Trophoblast cell (in vitro differentiated cells and primary cell): ENCODE measurements around the gene VAT1.
"Not testable (repeated sequence)": the region's sequence is repeated elsewhere in the genome, so short reads cannot be mapped to it uniquely, and the experiment has no call there.

Experiments used
- DNase-seq, 2 donors: peaks; one replicate each; pipeline ENCODE4 v3.0.0-alpha.2; 2016
- H2AFZ ChIP-seq: 2 replicates; pipeline ENCODE4 v1.6.1; 2013; ENCODE audit warnings: low read length, moderate library complexity, mild to moderate bottlenecking; ENCODE audit not compliant: insufficient read depth, poor library complexity
- H2AK5ac ChIP-seq: 2 replicates; pipeline ENCODE4 v1.6.1; 2013; ENCODE audit warnings: mild to moderate bottlenecking, low read length
- H2BK120ac ChIP-seq: 2 replicates; pipeline ENCODE4 v1.6.1; 2013; ENCODE audit warnings: low read length, mild to moderate bottlenecking, moderate library complexity; ENCODE audit not compliant: insufficient read depth, poor library complexity
- H2BK12ac ChIP-seq: 2 replicates; pipeline ENCODE4 v1.6.1; 2013; ENCODE audit warnings: mild to moderate bottlenecking, low read length, moderate library complexity
- H2BK5ac ChIP-seq: 2 replicates; pipeline ENCODE4 v1.6.1; 2013; ENCODE audit warnings: low read length, low read depth, moderate library complexity, mild to moderate bottlenecking; ENCODE audit not compliant: poor library complexity
- H3K14ac ChIP-seq: 2 replicates; pipeline ENCODE4 v1.6.1; 2013; ENCODE audit warnings: mild to moderate bottlenecking, low read length
- H3K18ac ChIP-seq: 2 replicates; pipeline ENCODE4 v1.6.1; 2013; ENCODE audit warnings: mild to moderate bottlenecking, low read length
- H3K23ac ChIP-seq: 2 replicates; pipeline ENCODE4 v1.6.1; 2013; ENCODE audit warnings: low read length
- H3K27ac ChIP-seq: 2 replicates; pipeline ENCODE4 v1.5.1; 2013; ENCODE audit warnings: low read depth, mild to moderate bottlenecking, inconsistent platforms, low read length, moderate library complexity
- H3K27me3 ChIP-seq: 2 replicates; pipeline ENCODE4 v1.6.1; 2013; ENCODE audit warnings: inconsistent platforms, mild to moderate bottlenecking, low read length, moderate library complexity; ENCODE audit not compliant: insufficient read depth
- H3K36me3 ChIP-seq, 2 experiments: 1 replicate in 1 of 2; 2 replicates in 1 of 2; pipeline ENCODE4 v1.6.1; 2013; ENCODE audit warnings: low read length in 2 of 2, mild to moderate bottlenecking in 2 of 2, moderate library complexity in 1 of 2; ENCODE audit not compliant: insufficient read depth in 2 of 2, control insufficient read depth in 1 of 2
- H3K4ac ChIP-seq: 2 replicates; pipeline ENCODE4 v1.6.1; 2013; ENCODE audit warnings: low read depth, mild to moderate bottlenecking, low read length, moderate library complexity
- H3K4me1 ChIP-seq, 2 experiments: 1 replicate in 1 of 2; 2 replicates in 1 of 2; pipeline ENCODE4 v1.6.1; 2013; ENCODE audit warnings: low read length in 2 of 2, mild to moderate bottlenecking in 2 of 2, moderate library complexity in 1 of 2; ENCODE audit not compliant: insufficient read depth in 2 of 2, control insufficient read depth in 1 of 2
- H3K4me2 ChIP-seq: 2 replicates; pipeline ENCODE4 v1.6.1; 2013; ENCODE audit warnings: inconsistent platforms, mild to moderate bottlenecking, low read length, moderate library complexity
- H3K4me3 ChIP-seq: 2 replicates; pipeline ENCODE4 v1.5.1; 2013; ENCODE audit warnings: mild to moderate bottlenecking, low read depth, low read length, inconsistent platforms
- H3K79me1 ChIP-seq: one replicate; pipeline ENCODE4 v1.6.1; 2013; ENCODE audit warnings: low read length
- H3K79me2 ChIP-seq: 2 replicates; pipeline ENCODE4 v1.6.1; 2013; ENCODE audit warnings: low read length, mild to moderate bottlenecking; ENCODE audit not compliant: control insufficient read depth, insufficient read depth, poor library complexity
- H3K9ac ChIP-seq: 2 replicates; pipeline ENCODE4 v1.6.1; 2013; ENCODE audit warnings: mild to moderate bottlenecking, low read length
- H3K9me3 ChIP-seq: 2 replicates; pipeline ENCODE4 v1.6.1; 2013; ENCODE audit warnings: low read depth, mild to moderate bottlenecking, control low read depth, inconsistent platforms, low read length; ENCODE audit not compliant: insufficient read depth
- H4K12ac ChIP-seq: 2 replicates; pipeline ENCODE4 v1.6.1; 2013; ENCODE audit warnings: low read depth, mild to moderate bottlenecking, low read length, moderate library complexity
- H4K8ac ChIP-seq: 2 replicates; pipeline ENCODE4 v1.6.1; 2013; ENCODE audit warnings: low read depth, mild to moderate bottlenecking, low read length, moderate library complexity
- H4K91ac ChIP-seq: one replicate; pipeline ENCODE4 v1.6.1; 2013; ENCODE audit warnings: low read depth, mild to moderate bottlenecking, low read length, moderate library complexity
- WGBS: extraction: QIAGEN DNeasy Blood & Tissue Kit; methylation state at CpG from one replicate; pipeline ENCODE4 v1.1.7; 2013; ENCODE audit warnings: missing lambda C conversion rate; ENCODE audit not compliant: insufficient read length, insufficient coverage; ENCODE audit errors: extremely low coverage; 5-methylcytosine and 5-hydroxymethylcytosine counted together

The VAT1 gene

GRCh38 chr17:42997984-42998938 is 23.9 kb downstream of the VAT1 start, which contains the start of gene RPL27:
Gene RPL27 (plus strand): TSS chr17:42998419. CDS start chr17:42998751, 332 bp downstream.
- H3K4ac ChIP-seq, result peak within 1 kb of the TSS; percentile 41
- peak within 1 kb of the TSS; percentile 93 for H3K9ac ChIP-seq
- H3K14ac ChIP-seq, result peak within 1 kb of the TSS; percentile 86
- H2AK5ac ChIP-seq, result peak within 1 kb of the TSS; percentile 21
- peak within 1 kb of the TSS; percentile 87 for H4K8ac ChIP-seq
- WGBS, result no CpG with 5 or more reads among the region's 49 CpGs
- H2BK5ac ChIP-seq, result peak within 1 kb of the TSS; percentile 91
- H4K12ac ChIP-seq, result peak within 1 kb of the TSS; percentile 86
- H3K23ac ChIP-seq, result no peak within 1 kb of the TSS
- DNase-seq, result peak; percentile 100
- no peaks in the 10 kb centered on the region for H3K9me3 ChIP-seq
- H3K36me3 ChIP-seq, result peaks cover 23 to 32% of the 10 kb centered on the region in 2 experiments
- no peaks in the 10 kb centered on the region for H3K27me3 ChIP-seq
- H3K79me1 ChIP-seq, result peaks cover 5% of the 10 kb centered on the region
- H3K4me1 ChIP-seq, result peaks cover 3 to 5% of the 10 kb centered on the region in 2 experiments
- H3K4me2 ChIP-seq, result peak within 1 kb of the TSS; percentile 83
- H4K91ac ChIP-seq, result peak within 1 kb of the TSS; percentile 80
- H3K79me2 ChIP-seq, result peaks cover 11% of the 10 kb centered on the region
- H2BK120ac ChIP-seq, result peak within 1 kb of the TSS; percentile 3
- peak within 1 kb of the TSS; percentile 82 for H3K18ac ChIP-seq
- peak within 1 kb of the TSS; percentile 58 for H2AFZ ChIP-seq
- peak within 1 kb of the TSS; percentile 85 for H3K27ac ChIP-seq
- H3K4me3 ChIP-seq, result peak within 1 kb of the TSS; percentile 94
- H2BK12ac ChIP-seq, result no peak within 1 kb of the TSS

- H3K79me2 ChIP-seq, result peaks cover 11% of the 10 kb centered on the region
- no peak overlapping the region for H3K27ac ChIP-seq
- peaks cover 5% of the 10 kb centered on the region for H3K79me1 ChIP-seq
- H4K91ac ChIP-seq, result no peak overlapping the region
- no peak overlapping the region for H2AK5ac ChIP-seq
- H2BK120ac ChIP-seq, result no peak overlapping the region
- H2BK12ac ChIP-seq, result no peak overlapping the region
- H4K8ac ChIP-seq, result peak overlapping the region; percentile 87
- peaks cover 3 to 5% of the 10 kb centered on the region in 2 experiments for H3K4me1 ChIP-seq
- no peak overlapping the region for H2AFZ ChIP-seq
- H3K36me3 ChIP-seq, result peaks cover 17 to 29% of the 10 kb centered on the region in 2 experiments
- H3K4me3 ChIP-seq, result no peak overlapping the region
- WGBS, result no CpG with 5 or more reads among the region's 5 CpGs
- H3K4me2 ChIP-seq, result peak overlapping the region; percentile 52
- peak overlapping the region; percentile 45 for H3K14ac ChIP-seq
- no peak overlapping the region for H3K4ac ChIP-seq
- H3K27me3 ChIP-seq, result no peaks in the 10 kb centered on the region
- H3K18ac ChIP-seq, result no peak overlapping the region
- DNase-seq, result no peak
- H4K12ac ChIP-seq, result peak overlapping the region; percentile 75
- no peak overlapping the region for H3K9ac ChIP-seq
- no peak overlapping the region for H3K23ac ChIP-seq
- H2BK5ac ChIP-seq, result no peak overlapping the region
- H3K9me3 ChIP-seq, result no peaks in the 10 kb centered on the region
Measured at GRCh38 chr17:42997390-42997983, 24.7 kb downstream of the VAT1 start.

DNA sequence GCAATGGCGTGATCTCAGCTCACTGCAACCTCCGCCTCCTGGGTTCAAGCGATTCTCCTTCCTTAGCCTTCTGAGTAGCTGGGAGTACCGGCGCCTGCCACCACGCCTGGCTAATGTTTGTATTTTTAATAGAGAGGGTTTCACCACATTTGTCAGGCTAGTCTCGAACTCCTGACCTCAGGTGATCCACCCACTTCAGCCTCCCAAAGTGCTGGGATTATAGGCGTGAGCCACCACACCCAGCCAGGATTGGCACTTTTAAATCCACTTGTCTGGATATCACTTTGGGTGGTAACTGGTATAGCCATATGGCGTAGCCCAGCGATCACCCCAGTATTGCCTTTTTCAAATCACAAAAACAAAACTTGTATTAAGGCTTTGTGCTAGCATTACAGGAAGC is 28.3 kb downstream of the VAT1 start:
- H2BK5ac ChIP-seq, H3K79me1 ChIP-seq, H3K23ac ChIP-seq, H3K18ac ChIP-seq, H4K8ac ChIP-seq, H2BK12ac ChIP-seq, H3K4me3 ChIP-seq, H3K4me2 ChIP-seq, H4K91ac ChIP-seq, H3K9me3 ChIP-seq, H3K4me1 ChIP-seq, H2BK120ac ChIP-seq, H3K27me3 ChIP-seq, H3K4ac ChIP-seq, H2AK5ac ChIP-seq, H3K79me2 ChIP-seq, DNase-seq, H2AFZ ChIP-seq, H3K14ac ChIP-seq, H4K12ac ChIP-seq, H3K27ac ChIP-seq, H3K9ac ChIP-seq: not testable (repeated sequence)
- WGBS, result no CpG with 5 or more reads among the region's 10 CpGs
- H3K36me3 ChIP-seq, result peaks cover 22 to 30% of the 10 kb centered on the region in 2 experiments

GRCh38 chr17:42992872-42993271 is 29.3 kb downstream of the VAT1 start:
- Histone ChIP-seq H3K27me3 (no peaks in the 10 kb centered on the region), H2BK120ac (no peak overlapping the region), H2BK12ac (no peak overlapping the region), H3K4me1 (peaks cover 2 to 3% of the 10 kb centered on the region in 2 experiments), H3K14ac (no peak overlapping the region), H4K8ac (no peak overlapping the region), H3K4me2 (no peak overlapping the region), H3K9ac (no peak overlapping the region), H3K36me3 (peaks cover 24 to 37% of the 10 kb centered on the region in 2 experiments), H3K4ac (no peak overlapping the region), H3K9me3 (no peaks in the 10 kb centered on the region), H2AFZ (no peak overlapping the region), H3K79me2 (no peaks in the 10 kb centered on the region), H3K23ac (no peak overlapping the region), H3K27ac (no peak overlapping the region), H4K12ac (no peak overlapping the region), H4K91ac (no peak overlapping the region), H3K18ac (no peak overlapping the region), H3K79me1 (no peaks in the 10 kb centered on the region), H2BK5ac (no peak overlapping the region), H2AK5ac (no peak overlapping the region), H3K4me3 (no peak overlapping the region)
- no CpG with 5 or more reads among the region's 5 CpGs for WGBS
- peak in 1 of 2 donors; percentile 5 for DNase-seq
